ENCODE measurements around the gene ZDHHC3.

- no peak for TF ChIP-seq CTCF (IDR thresholded peaks at IDR 0.05)
- TF ChIP-seq POLR2A (IDR thresholded peaks at IDR 0.05), result no peak
Observed at GRCh38 chr3:44875596-44875995, 100.4 kb downstream of the ZDHHC3 start.
